Uterus (tissue), 2 donors: ENCODE measurements around the gene JAZF1.

Experiments
- POLR2A ChIP-seq, 2 donors: fragments of 450-650 bp; IDR thresholded peaks; one replicate each; pipeline ENCODE4 v1.6.1; 2016; ENCODE audit warnings: antibody characterized with exemption in 2 of 2, mild to moderate bottlenecking in 1 of 2, moderate library complexity in 1 of 2
- TF ChIP-seq, protein P1 (sequence below), 4 experiments: fragments of 200-600 bp in 2 of 4; fragments of 450-650 bp in 2 of 4; sonication (generic) in 2 of 4; IDR thresholded peaks; one replicate each; pipeline ENCODE4 v1.5.1; 2016 to 2019; ENCODE audit warnings: antibody characterized with exemption in 4 of 4, mild to moderate bottlenecking in 2 of 4, moderate library complexity in 1 of 4

DNA sequence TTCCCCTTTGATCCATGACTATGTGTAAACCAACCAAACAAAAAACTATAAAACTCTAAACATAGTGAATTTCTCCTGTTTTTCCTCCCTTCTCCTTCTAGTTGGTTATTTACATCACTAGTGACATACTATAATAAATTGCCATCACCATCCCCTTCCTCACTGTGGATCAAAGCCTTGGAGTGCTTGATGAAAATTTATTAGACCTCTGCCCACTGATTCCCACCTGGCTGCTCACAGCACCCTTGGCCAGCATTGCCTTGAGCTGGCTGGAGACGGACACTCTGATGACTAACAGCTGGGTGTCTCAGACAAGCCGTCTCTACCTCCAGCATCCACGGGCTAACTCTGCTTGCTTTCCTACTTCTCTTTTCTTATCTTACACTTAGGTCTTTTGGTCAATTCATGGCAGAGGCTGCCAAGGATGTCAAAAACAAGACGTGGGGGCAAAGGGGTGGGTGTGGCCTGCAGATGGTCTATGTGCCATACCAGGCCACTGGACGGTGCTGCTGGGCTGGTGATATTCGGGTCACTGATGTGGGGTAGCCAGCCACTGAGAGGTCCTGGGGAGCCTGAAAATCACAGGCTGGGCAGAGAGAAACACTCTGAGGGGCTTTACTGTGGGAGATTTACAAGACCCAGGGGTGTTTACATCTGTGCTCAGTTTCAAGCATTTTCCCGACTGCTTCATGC, 232.9 kb downstream of the JAZF1 start:
- TF ChIP-seq POLR2A (IDR thresholded peaks at IDR 0.05): no peak
- TF ChIP-seq, protein P1, sequence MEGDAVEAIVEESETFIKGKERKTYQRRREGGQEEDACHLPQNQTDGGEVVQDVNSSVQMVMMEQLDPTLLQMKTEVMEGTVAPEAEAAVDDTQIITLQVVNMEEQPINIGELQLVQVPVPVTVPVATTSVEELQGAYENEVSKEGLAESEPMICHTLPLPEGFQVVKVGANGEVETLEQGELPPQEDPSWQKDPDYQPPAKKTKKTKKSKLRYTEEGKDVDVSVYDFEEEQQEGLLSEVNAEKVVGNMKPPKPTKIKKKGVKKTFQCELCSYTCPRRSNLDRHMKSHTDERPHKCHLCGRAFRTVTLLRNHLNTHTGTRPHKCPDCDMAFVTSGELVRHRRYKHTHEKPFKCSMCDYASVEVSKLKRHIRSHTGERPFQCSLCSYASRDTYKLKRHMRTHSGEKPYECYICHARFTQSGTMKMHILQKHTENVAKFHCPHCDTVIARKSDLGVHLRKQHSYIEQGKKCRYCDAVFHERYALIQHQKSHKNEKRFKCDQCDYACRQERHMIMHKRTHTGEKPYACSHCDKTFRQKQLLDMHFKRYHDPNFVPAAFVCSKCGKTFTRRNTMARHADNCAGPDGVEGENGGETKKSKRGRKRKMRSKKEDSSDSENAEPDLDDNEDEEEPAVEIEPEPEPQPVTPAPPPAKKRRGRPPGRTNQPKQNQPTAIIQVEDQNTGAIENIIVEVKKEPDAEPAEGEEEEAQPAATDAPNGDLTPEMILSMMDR (IDR thresholded peaks at IDR 0.05): no peak
